Measurements from ENCODE around the gene FGD1.

DNA sequence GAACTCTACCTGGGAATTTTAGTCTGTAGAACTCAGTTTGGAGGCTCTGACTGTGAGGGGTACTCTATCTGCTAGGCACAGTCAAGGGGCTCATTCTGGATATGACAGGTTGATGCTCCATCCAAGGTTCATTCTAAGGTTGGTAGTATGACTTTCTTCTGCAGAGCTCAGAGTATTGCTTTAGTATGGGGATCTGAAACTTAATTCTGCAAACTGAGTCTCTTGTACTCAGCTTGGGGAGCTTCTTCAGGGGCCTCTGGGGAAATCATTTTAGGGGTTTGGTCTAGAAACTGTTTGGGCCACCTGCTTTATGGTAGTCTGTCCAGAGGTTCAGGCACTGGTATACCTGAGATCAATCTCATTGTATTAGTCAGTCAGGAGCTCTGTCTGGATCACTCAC is 65.5 kb downstream of the FGD1 start:
- no peak for TF ChIP-seq EZH2 (IDR thresholded peaks at IDR 0.05)
- TF ChIP-seq POLR2AphosphoS5 (IDR thresholded peaks at IDR 0.05; ENCODE audit: borderline replicate concordance, low read depth, low read length), result no peak
- no peak for TF ChIP-seq FOXP2 (optimal IDR thresholded peaks at IDR 0.05; ENCODE audit: control extremely low read depth, extremely low read length, insufficient read depth)
